GM20431 (cell line): ENCODE data around the gene CASP3.
"Not testable (repeated sequence)": the region's sequence is repeated elsewhere in the genome, so short reads cannot be mapped to it uniquely, and the experiment has no call there.

ENCODE experiments used
- in situ Hi-C: fragments of 300-500 bp; cut with MseI, MboI; formaldehyde crosslinking; loops from one replicate; pipeline ENCODE4 v1.15.0; 2020; ENCODE audit warnings: low sequenced_read_pairs; ENCODE audit not compliant: unreplicated experiment

CASP3 gene

GRCh38 chr4:184666670-184667069 is 17.4 kb upstream of the CASP3 start:
- in situ Hi-C loops, result no loop called here

GRCh38 chr4:184664445-184665210 is 15.4 kb upstream of the CASP3 start:
- in situ Hi-C loops, result no loop called here

- in situ Hi-C loops, result no loop called here
These were observed 13.0 kb upstream of the CASP3 start for GRCh38 chr4:184662236-184662635.

- in situ Hi-C loops, result no loop called here
These were observed 11.7 kb upstream of the CASP3 start for GRCh38 chr4:184660978-184661377.

GRCh38 chr4:184657820-184658219 is 8.6 kb upstream of the CASP3 start:
- in situ Hi-C loops, result not testable (repeated sequence)

- in situ Hi-C loops, result no loop called here
These were observed 7.9 kb upstream of the CASP3 start for GRCh38 chr4:184657144-184657543.

GRCh38 chr4:184655889-184656869 is 6.9 kb upstream of the CASP3 start:
- in situ Hi-C loops, result no loop called here

- in situ Hi-C loops, result no loop called here
These were observed 4.4 kb upstream of the CASP3 start for GRCh38 chr4:184653650-184654049.

- in situ Hi-C loops, result not testable (repeated sequence)
These were observed 3.4 kb upstream of the CASP3 start for GRCh38 chr4:184652681-184653080.

- in situ Hi-C loops, result no loop called here
These were observed 2.7 kb upstream of the CASP3 start for GRCh38 chr4:184651899-184652298.

GRCh38 chr4:184649971-184650855 is 966 bp upstream of the CASP3 start:
- in situ Hi-C loops, result no loop called here

- in situ Hi-C loops, result no loop called here
These were observed 778 bp downstream of the CASP3 start for GRCh38 chr4:184648313-184649025.

- in situ Hi-C loops, result no loop called here
These were observed 1.3 kb downstream of the CASP3 start for GRCh38 chr4:184648054-184648312.

- in situ Hi-C loops, result no loop called here
These were observed 1.8 kb downstream of the CASP3 start for GRCh38 chr4:184647266-184648053.

- in situ Hi-C loops, result no loop called here
These were observed 3.2 kb downstream of the CASP3 start for GRCh38 chr4:184645904-184646610.

- in situ Hi-C loops, result no loop called here
These were observed 4.5 kb downstream of the CASP3 start for GRCh38 chr4:184644553-184645307.

GRCh38 chr4:184643731-184644130 is 5.5 kb downstream of the CASP3 start:
- in situ Hi-C loops, result no loop called here

- in situ Hi-C loops, result no loop called here
These were observed 7.8 kb downstream of the CASP3 start for GRCh38 chr4:184641451-184641850.
